Erythroblast (primary cell): ENCODE data around the gene DOCK1.
"Not testable (repeated sequence)": the region's sequence is repeated elsewhere in the genome, so short reads cannot be mapped to it uniquely, and the experiment has no call there.

ENCODE experiments used
- DNase-seq, 2 experiments: peaks; one replicate each; lab custom pipeline; 2025; lab: John Stamatoyannopoulos, UW
- GATA1 ChIP-seq: IDR thresholded peaks from 2 replicates; pipeline ENCODE4 v1.6.1; 2011; ENCODE audit warnings: low read depth, mild to moderate bottlenecking, control low read depth, low read length, moderate library complexity
- POLR2A ChIP-seq: IDR thresholded peaks from 2 replicates; pipeline ENCODE4 v1.6.1; 2011; ENCODE audit warnings: mild to moderate bottlenecking, low read length

Gene DOCK1

DNA sequence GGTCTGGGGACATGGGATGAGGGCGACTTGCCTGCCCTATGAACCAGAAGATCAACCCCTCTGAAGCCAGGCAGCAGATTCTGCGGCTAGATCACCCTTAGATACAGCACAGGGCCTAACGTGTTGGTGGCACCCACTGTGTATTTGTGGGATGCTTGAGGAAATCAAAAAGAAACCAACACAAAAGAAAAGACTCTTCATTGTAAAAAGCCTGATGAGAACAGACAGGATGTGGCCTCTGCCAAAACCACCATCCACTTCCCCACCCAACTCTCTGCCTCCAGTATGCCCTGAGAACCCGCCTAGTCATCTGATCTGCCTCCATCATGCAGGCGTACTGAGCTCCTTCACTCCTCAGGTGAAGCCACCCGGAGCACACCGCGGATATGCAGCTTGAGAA lies 388.4 kb downstream of the DOCK1 start:
- no peak for DNase-seq

DNA sequence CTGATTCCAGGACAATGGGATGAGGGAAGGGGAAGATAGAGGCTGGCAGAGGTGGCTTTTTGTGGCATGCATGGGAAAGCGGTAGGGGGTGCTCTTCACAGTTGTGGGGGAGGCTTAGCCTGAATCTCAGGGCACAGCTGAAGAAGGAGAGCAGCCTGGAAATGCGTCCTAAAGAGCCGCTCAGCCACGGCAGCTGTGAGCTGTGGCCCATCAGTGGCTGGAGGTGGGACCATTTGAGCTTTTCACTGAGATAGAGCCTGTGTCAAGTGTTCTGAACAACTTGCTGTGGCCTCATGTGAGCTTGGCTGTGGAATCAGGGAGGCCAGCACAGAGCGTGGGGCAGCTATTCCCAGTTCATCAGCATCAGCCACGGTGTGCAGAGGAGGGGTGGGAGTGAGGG lies 391.5 kb downstream of the DOCK1 start:
- TF ChIP-seq POLR2A, result no peak
- no peak for TF ChIP-seq GATA1

More for the DNA sequence above, 388.4 kb downstream of the DOCK1 start:
- no peak for TF ChIP-seq POLR2A
- no peak for TF ChIP-seq GATA1

DNA sequence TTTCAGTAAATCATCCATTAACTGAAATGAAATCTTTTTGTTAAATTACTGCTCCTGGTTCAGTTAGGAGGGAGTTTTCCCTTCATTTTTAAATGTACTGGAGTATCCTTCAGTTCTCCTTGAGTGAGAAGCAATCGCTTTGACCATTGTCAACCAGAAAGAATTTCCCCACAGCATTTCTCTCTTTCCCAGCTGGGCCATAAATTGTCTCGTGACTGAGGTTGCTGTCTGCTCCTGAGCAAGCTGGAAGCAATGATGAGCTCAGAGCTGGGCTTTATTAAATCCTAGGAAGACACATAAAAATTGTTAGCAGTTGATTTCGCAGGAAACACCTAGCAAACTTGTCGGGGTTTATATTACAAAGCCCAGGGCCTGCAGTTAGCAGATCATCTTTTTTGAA lies 393.2 kb downstream of the DOCK1 start:
- TF ChIP-seq POLR2A (no peak), GATA1 (no peak)
- no peak for DNase-seq

More for the DNA sequence above, 391.5 kb downstream of the DOCK1 start:
- DNase-seq, result no peak

DNA sequence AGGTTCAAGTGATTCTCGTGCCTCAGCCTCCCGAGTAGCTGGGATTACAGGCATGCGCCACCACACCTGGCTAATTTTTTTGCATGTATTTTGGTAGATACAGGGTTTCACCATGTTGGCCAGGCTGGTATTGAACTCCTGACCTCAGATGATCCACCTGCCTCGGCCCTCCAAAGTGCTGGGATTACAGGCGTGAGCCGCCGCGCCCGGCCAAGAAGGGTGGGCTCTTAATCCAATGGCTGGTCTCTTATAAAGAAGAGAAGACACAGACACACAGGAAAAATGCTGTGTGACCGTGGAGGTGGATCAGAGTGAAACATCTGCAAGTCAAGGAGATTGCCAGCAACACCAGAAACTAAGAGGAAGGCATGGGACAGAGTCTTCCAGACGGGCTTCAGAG lies 394.0 kb downstream of the DOCK1 start:
- not testable (repeated sequence) for DNase-seq

DNA sequence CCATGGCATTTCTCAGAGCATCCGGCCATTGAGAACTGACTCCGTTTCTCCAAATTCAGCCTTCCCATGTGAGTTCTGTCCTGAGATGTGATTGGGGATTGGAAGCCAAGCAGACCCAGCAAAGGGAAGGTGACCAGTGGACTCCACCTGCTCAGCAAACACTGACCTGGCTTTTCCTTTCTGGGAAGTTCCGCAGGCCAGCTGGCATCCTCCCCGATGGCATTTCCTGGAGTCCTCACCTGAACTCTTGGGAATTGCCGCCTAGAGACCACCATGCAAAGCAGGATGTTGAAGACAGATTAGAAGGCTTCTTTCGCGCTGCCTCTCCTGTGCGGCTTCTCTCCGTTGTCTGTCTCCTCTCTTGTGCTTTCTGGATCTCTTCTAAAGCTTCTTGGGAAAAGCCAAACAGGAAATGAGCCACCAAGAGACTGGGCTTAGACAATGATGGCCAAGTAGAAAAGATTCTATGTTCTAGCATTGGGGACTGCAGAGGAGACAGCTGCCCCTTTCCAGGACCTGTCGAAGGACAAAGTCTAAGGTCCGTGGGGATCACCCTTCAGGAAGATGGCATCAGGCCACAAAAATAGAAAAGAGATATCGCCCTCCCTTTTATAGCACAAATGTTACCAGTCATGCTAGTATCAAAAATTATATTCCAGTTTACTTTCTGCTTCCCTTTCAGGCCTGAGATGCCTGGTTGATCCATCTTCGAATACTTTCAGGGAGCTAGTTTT lies 394.9 kb downstream of the DOCK1 start:
- TF ChIP-seq POLR2A, result no peak
- TF ChIP-seq GATA1, result no peak
- DNase-seq, result no peak

DNA sequence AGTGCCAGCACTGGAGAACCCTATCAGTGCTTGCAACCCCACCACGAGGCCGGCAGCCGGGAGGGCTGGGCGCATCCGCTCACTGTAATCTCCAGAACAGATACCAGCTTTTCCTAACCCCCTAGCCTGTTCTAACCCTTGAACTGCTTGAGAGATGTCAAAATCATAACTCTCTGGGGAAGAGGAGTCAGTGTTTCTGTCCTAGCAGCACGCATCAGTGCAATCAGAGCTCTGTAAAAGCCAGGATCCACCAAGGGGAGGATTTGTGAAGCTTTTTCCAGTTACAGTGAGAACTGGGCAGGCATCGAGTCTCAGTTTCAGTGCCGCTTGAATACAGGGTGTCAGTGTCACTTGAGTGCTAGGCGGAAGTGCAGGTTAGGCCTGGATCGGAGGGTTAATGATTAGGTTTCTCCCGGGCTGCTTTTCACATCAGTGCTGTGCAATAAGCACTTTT lies 395.7 kb downstream of the DOCK1 start:
- no peak for TF ChIP-seq GATA1
- TF ChIP-seq POLR2A, result no peak
- no peak for DNase-seq

DNA sequence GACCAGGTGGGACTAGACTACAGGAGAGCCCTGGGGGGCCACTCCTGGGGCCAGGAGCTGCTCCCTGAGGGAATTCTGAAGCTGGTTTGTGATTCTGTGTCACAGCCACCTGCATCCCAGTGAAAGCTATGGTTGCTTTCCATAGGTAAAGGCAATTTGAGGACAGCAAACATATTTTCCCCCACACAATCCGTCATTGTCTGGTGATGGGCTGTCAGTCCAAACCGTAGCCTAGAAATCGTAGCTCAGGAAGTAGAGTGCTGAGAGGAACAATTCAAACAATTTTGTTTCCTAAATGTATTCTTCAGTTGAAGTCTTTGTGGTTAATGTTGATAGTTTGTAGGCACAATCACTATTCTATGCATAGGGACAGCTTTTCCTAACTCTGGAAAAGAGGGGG lies 397.1 kb downstream of the DOCK1 start:
- DNase-seq, result no peak
- TF ChIP-seq GATA1, result no peak
- no peak for TF ChIP-seq POLR2A

DNA sequence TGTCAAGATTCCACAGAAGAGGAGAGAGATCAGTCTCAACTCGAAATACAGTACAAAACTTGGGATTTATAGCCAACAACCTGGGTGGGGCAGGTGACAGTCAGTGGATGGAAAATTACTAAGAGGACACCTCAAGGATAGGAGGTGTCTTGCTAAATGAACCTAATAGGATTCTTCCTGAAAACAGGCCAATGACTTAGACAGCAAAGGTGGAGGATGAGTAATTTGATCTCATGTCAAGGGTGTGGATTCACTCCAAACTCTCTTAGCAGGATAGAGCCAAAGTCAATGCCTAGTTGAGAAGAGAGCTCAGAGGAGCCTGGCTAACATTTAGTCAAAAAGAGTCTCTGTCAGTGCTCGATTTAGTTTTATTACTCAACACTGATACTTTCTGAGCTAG lies 397.9 kb downstream of the DOCK1 start:
- no peak for DNase-seq

DNA sequence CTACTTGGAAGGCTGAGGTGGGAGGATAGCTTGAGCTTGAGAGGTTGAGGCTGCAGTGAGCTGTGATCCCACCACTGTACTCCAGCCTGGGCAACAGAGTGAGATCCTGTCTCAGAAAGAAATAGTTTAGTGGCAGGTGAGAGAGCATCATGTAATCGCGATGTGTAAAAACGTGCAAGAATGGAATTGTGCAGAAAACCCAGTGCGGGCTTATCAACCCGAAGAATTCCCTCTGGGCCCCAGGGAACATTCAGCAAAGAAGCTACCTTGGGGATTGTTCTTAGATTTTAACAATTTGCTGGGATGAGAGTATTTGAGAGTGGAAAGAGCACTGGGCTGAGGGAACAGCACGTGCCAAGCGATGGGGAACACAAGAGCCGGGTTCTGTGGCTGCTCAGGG lies 398.5 kb downstream of the DOCK1 start:
- TF ChIP-seq POLR2A (no peak), GATA1 (no peak)
- DNase-seq, result no peak

More for the DNA sequence above, 397.9 kb downstream of the DOCK1 start:
- no peak for TF ChIP-seq GATA1
- TF ChIP-seq POLR2A, result no peak

DNA sequence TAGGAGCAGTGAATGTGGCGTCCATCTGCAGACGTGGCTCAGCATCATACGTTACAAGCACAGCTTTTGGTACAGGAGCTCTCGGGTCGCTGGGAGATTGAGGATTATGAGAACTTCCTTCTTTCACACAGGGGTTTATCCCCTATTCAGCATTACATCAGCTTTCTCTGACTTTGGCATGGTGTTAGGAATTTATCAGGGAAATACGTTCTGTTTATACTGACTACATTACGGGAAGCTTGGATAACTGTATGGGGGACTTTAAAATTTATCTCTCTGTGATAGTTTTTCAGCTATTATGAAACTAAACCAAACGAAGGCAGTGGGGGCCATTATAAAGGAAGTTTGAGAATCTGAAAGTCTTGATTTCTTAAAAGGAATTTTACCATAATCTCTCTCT lies 401.3 kb downstream of the DOCK1 start:
- DNase-seq, result no peak

DNA sequence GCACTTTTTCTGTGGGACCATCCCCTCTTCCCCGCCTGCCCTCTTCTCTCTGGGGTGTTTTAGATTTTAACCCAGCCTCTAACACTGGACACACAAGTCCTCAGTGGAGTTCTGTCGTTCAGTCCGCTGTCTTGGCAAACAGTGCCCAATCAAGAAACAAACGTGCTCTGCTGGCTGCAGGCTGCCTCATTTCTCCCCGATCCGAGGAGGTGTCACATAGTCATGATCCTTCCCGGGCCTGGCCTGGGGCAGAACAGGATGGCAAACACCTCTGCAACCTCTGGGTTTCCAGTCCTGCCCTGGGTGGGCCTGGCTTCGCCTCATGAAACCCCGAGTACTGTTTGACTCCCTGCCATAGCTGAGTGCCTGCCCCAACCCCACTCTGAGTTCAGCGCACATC lies 402.1 kb downstream of the DOCK1 start:
- TF ChIP-seq GATA1, result no peak
- no peak for TF ChIP-seq POLR2A
- DNase-seq, result no peak

More for the DNA sequence above, 401.3 kb downstream of the DOCK1 start:
- TF ChIP-seq GATA1, result no peak
- no peak for TF ChIP-seq POLR2A

DNA sequence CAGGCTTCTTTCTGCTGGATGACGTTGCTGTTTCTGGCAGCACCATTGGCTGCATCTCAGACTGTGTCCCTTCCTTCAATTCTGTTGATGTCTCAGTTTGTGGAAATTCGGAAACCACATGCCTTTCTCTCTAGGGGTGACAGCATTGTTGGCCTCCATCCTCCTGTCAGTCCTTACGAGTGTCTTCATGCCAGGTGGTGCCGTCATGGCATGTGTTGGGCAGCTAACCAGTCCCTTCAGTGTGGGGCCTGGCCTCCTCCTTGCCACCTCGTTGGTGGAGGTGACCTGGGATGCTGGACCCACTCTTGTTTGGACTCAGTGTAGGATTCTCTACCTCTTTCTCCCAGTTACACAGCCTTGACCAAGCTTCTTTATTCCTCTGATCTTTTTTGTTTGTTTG lies 402.8 kb downstream of the DOCK1 start:
- TF ChIP-seq POLR2A (no peak), GATA1 (no peak)
- no peak for DNase-seq

DNA sequence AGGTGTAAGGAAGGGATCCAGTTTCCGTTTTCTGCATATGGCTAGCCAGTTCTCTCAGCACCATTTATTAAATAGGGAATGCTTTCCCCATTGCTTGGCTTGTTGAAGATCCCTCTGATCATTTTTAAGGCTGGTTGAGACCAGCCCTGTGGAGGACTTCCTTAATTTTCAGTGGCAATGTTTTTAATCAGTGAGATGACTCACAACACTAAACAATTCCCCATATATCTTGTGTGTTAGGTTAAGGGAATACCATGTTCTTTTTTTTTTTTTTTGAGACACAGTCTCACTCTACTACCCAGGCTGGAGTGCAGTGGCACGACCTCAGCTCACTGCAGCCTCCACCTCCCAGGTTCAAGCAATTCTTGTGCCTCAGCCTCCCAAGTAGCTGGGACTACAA lies 404.4 kb downstream of the DOCK1 start:
- DNase-seq, result not testable (repeated sequence)

DNA sequence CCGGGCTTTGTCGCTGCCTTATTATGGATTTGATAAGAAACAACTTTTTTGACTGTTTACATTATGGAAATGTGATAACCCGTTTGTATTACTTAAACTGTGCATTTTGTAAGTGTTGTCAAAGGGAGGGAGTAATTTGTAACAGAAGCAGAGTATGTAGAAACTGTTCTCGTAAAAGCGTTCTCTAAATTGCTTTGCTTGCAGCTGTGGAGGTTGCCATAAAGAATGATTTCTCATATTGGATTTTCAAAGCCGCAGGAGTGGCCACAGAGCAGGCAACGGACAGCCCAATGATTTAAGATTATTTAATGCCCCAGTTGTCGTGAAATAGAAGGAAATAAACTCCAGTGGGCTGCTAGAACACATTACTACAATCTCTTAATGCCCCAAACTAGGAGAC lies 405.2 kb downstream of the DOCK1 start:
- no peak for DNase-seq
- TF ChIP-seq GATA1 (no peak), POLR2A (no peak)

DNA sequence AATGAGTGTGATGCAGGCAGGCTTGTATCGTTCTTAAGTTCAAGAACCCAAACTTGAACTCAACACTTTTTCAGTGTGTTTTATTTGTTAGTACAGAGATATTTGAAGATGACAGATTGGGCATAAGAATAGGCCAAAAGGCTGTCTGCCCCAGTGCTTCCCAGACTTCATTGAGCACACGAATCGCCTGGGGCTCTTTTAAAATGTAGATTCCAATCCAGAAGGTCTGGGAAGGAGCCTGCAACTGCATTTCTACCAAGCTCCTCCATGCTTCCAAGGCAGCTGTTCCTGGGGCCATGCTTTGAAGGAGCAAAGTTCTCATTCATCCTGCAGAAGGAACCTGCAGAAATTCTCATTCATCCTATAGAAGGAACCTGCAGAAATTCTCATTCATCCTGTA lies 405.7 kb downstream of the DOCK1 start:
- no peak for TF ChIP-seq POLR2A
- TF ChIP-seq GATA1, result no peak
- no peak for DNase-seq
